ENCODE measurements around the gene RGS9BP. TPM values are rescaled to one million over a fixed set of nuclear protein-coding genes. Genes with fewer than 3 reads are reported as not detected.
A peak's percentile ranks its signal among the peaks of the same experiment; 100 is the strongest.
"Not testable (repeated sequence)": the region's sequence is repeated elsewhere in the genome, so short reads cannot be mapped to it uniquely, and the experiment has no call there.

RGS9BP gene
- total and polyA plus RNA-seq, 8 donors, result 0.06 to 0.68 (median 0.08) TPM; not detected in 3

GRCh38 chr19:32649751-32650150, 25.9 kb upstream of the RGS9BP start:
- intact Hi-C loops (cut with DNase I), result no loop called here
- TF ChIP-seq CTCF (IDR thresholded peaks at IDR 0.05), result no peak
- Histone ChIP-seq H3K27me3 (no peaks in the 10 kb centered on the region), H3K4me3 (no peak overlapping the region), H3K27ac (no peak overlapping the region), H3K4me1 (peaks cover 3 to 16% of the 10 kb centered on the region in 2 donors), H3K9me3 (no peaks in the 10 kb centered on the region), H3K36me3 (peaks cover 0 to 59% of the 10 kb centered on the region in 2 donors)
- DNase-seq, result no peak
- no peak for ATAC-seq

GRCh38 chr19:32650671-32651070, 25.0 kb upstream of the RGS9BP start:
- no peak for TF ChIP-seq CTCF (IDR thresholded peaks at IDR 0.05)
- Histone ChIP-seq H3K9me3 (no peaks in the 10 kb centered on the region), H3K27me3 (no peaks in the 10 kb centered on the region), H3K27ac (no peak overlapping the region), H3K4me3 (no peak overlapping the region), H3K4me1 (peaks cover 3 to 16% of the 10 kb centered on the region in 2 donors), H3K36me3 (peaks cover 0 to 59% of the 10 kb centered on the region in 2 donors)
- intact Hi-C loops (cut with DNase I), result no loop called here
- DNase-seq, result no peak
- ATAC-seq, result no peak

- no peak for TF ChIP-seq CTCF (IDR thresholded peaks at IDR 0.05)
- Histone ChIP-seq H3K9me3 (no peaks in the 10 kb centered on the region), H3K4me1 (peaks cover 3 to 16% of the 10 kb centered on the region in 2 donors), H3K4me3 (no peak overlapping the region), H3K36me3 (peaks cover 0 to 54% of the 10 kb centered on the region in 2 donors), H3K27me3 (no peaks in the 10 kb centered on the region), H3K27ac (no peak overlapping the region)
- intact Hi-C loops (cut with DNase I), result no loop called here
- DNase-seq (peak in 1 of 4 donors; percentile 57), ATAC-seq (peak; percentile 48)
Observed at GRCh38 chr19:32651729-32652140, 23.9 kb upstream of the RGS9BP start.

GRCh38 chr19:32652331-32652730, 23.3 kb upstream of the RGS9BP start:
- H3K9me3 ChIP-seq; H3K4me3 ChIP-seq; intact Hi-C loops (cut with DNase I); ATAC-seq; DNase-seq; H3K27me3 ChIP-seq: not testable (repeated sequence)
- Histone ChIP-seq H3K4me1 (peaks cover 3 to 16% of the 10 kb centered on the region in 2 donors), H3K27ac (peak overlapping the region in 1 of 2 donors; percentile 0), H3K36me3 (peaks cover 0 to 52% of the 10 kb centered on the region in 2 donors)

GRCh38 chr19:32652894-32653598, 22.6 kb upstream of the RGS9BP start:
- Histone ChIP-seq H3K36me3 (peaks cover 0 to 51% of the 10 kb centered on the region in 2 donors), H3K4me3 (no peak overlapping the region), H3K9me3 (no peaks in the 10 kb centered on the region), H3K27me3 (no peaks in the 10 kb centered on the region), H3K4me1 (peaks cover 3 to 16% of the 10 kb centered on the region in 2 donors), H3K27ac (peak overlapping the region in 1 of 2 donors; percentile 0)
- intact Hi-C loops (cut with DNase I), result no loop called here
- ATAC-seq (peak; percentile 83), DNase-seq (peak in 3 of 4 donors; percentile 60 to 80 (median 61))
- no peak for TF ChIP-seq CTCF (IDR thresholded peaks at IDR 0.05)

- DNase-seq (no peak), ATAC-seq (no peak)
- H3K36me3 ChIP-seq, result peaks cover 0 to 51% of the 10 kb centered on the region in 2 donors
- no peaks in the 10 kb centered on the region for H3K9me3 ChIP-seq
- TF ChIP-seq CTCF (IDR thresholded peaks at IDR 0.05), result no peak
- H3K27me3 ChIP-seq, result no peaks in the 10 kb centered on the region
- intact Hi-C loops (cut with DNase I), result no loop called here
- H3K4me3 ChIP-seq, result no peak overlapping the region
- H3K4me1 ChIP-seq, result peaks cover 3 to 16% of the 10 kb centered on the region in 2 donors
- H3K27ac ChIP-seq, result no peak overlapping the region
Observed at GRCh38 chr19:32653599-32653915, 22.1 kb upstream of the RGS9BP start.

- Histone ChIP-seq H3K36me3 (peaks cover 0 to 43% of the 10 kb centered on the region in 2 donors), H3K4me1 (peaks cover 3 to 16% of the 10 kb centered on the region in 2 donors)
- H3K27me3 ChIP-seq; H3K9me3 ChIP-seq; ATAC-seq; H3K27ac ChIP-seq; DNase-seq; intact Hi-C loops (cut with DNase I); H3K4me3 ChIP-seq: not testable (repeated sequence)
Observed at GRCh38 chr19:32656379-32656778, 19.3 kb upstream of the RGS9BP start.
